HCT116 (cell line): ENCODE measurements around the gene NRXN2. TPM values are rescaled to one million over a fixed set of nuclear protein-coding genes. Genes with fewer than 3 reads are reported as not detected.

ENCODE experiments used
- ATAC-seq: fragments of 200-7000 bp; cut with Tn5 transposase; 2 replicates; pipeline ENCODE4 v1.9.1; 2020; ENCODE audit warnings: mild to moderate bottlenecking, moderate library complexity
- BruUV-seq: library from RNA; stranded (reverse); fragments of 400-500 nt; replicated peaks from 2 replicates; lab custom pipeline; 2021; lab: Mats Ljungman, UMichigan
- CTCF ChIA-PET: fragments of 300-600 bp; sonication (Branson Sonifier 250); formaldehyde crosslinking; loops from one replicate; lab custom pipeline; 2021; ENCODE audit warnings: antibody characterized with exemption; lab: Charles Lee
- POLR2A ChIA-PET: fragments of 300-600, 350-600 bp; sonication (Branson Sonifier 250); formaldehyde crosslinking; loops from one replicate; lab custom pipeline; 2021; ENCODE audit warnings: antibody characterized with exemption; lab: Charles Lee
- RAD21 ChIA-PET, 2 experiments: fragments of 300-600 bp; sonication (Branson Sonifier 250); formaldehyde crosslinking; loops; one replicate each; lab custom pipeline; 2023; ENCODE audit warnings: low total read pairs in 2 of 2; ENCODE audit not compliant: uncharacterized antibody in 2 of 2, unreplicated experiment in 2 of 2, low non-redundant PET in 1 of 2; lab: Charles Lee
- DNase-seq: peaks from one replicate; pipeline ENCODE4 v3.0.0-alpha.2; 2010; ENCODE audit warnings: low read depth, low spot score
- H2AFZ ChIP-seq: fragments of 200-600 bp; shearing (Covaris generic), sonication (generic); 2 replicates; pipeline ENCODE4 v1.6.1; 2017; ENCODE audit warnings: low read depth, mixed run types, mixed read lengths, antibody characterized with exemption, low read length; ENCODE audit not compliant: poor library complexity, severe bottlenecking
- H3K27ac ChIP-seq: 2 replicates; pipeline ENCODE4 v1.5.1; 2012; ENCODE audit warnings: low read depth, low read length
- H3K27me3 ChIP-seq: fragments of 200-600 bp; sonication (generic); 2 replicates; pipeline ENCODE4 v1.6.1; 2016; ENCODE audit warnings: mixed run types, low read length, mixed read lengths; ENCODE audit not compliant: insufficient read depth
- H3K36me3 ChIP-seq, 2 experiments: fragments of 200-500 bp in 1 of 2; fragments of 200-600 bp in 1 of 2; sonication (Bioruptor generic) in 1 of 2; sonication (generic) in 1 of 2; 2 replicates each; pipeline versions ENCODE4 v1.5.1 to v1.6.1; 2014 to 2016; ENCODE audit warnings: low read length in 2 of 2, inconsistent platforms in 1 of 2, mixed read lengths in 1 of 2, mixed run types in 1 of 2; ENCODE audit not compliant: insufficient read depth in 2 of 2, control insufficient read depth in 1 of 2
- H3K4me1 ChIP-seq, 2 experiments: fragments of 200-600 bp in 1 of 2; sonication (generic) in 1 of 2; 2 replicates each; pipeline versions ENCODE4 v1.5.1 to v1.6.1; 2012 to 2017; ENCODE audit warnings: low read length in 2 of 2, inconsistent platforms in 1 of 2, mild to moderate bottlenecking in 1 of 2, mixed read lengths in 1 of 2, mixed run types in 1 of 2, moderate library complexity in 1 of 2; ENCODE audit not compliant: insufficient read depth in 2 of 2, control insufficient read depth in 1 of 2
- H3K4me2 ChIP-seq: fragments of 200-600 bp; sonication (generic); 2 replicates; pipeline ENCODE4 v1.6.1; 2017; ENCODE audit warnings: mixed run types, low read length, mixed read lengths
- H3K4me3 ChIP-seq, 2 experiments: fragments of 200-600 bp in 1 of 2; sonication (generic) in 1 of 2; replicated peaks in 1 of 2; 2 replicates each; pipeline ENCODE4 v1.5.1; 2011 to 2016; ENCODE audit warnings: low read length in 2 of 2, control low read depth in 1 of 2, low read depth in 1 of 2, mild to moderate bottlenecking in 1 of 2, mixed read lengths in 1 of 2, mixed run types in 1 of 2
- H3K79me2 ChIP-seq: fragments of 200-600 bp; sonication (generic); 2 replicates; pipeline ENCODE4 v1.6.1; 2017; ENCODE audit warnings: mild to moderate bottlenecking, mixed run types, low read length, moderate library complexity, mixed read lengths; ENCODE audit not compliant: insufficient read depth
- H3K9ac ChIP-seq: fragments of 200-600 bp; sonication (generic); 2 replicates; pipeline ENCODE4 v1.6.1; 2016; ENCODE audit warnings: low read length, mixed read lengths
- H3K9me2 ChIP-seq: fragments of 200-600 bp; sonication (generic), shearing (Covaris generic); 2 replicates; pipeline ENCODE4 v1.6.1; 2017; ENCODE audit warnings: mixed run types, mild to moderate bottlenecking, moderate library complexity; ENCODE audit not compliant: insufficient read depth
- H3K9me3 ChIP-seq, 2 experiments: fragments of 200-500 bp in 1 of 2; fragments of 200-600 bp in 1 of 2; sonication (Bioruptor generic) in 1 of 2; sonication (generic) in 1 of 2; 2 replicates each; pipeline ENCODE4 v1.6.1; 2014 to 2017; ENCODE audit warnings: low read length in 2 of 2, mixed read lengths in 2 of 2, inconsistent platforms in 1 of 2, low read depth in 1 of 2, mild to moderate bottlenecking in 1 of 2, mixed run types in 1 of 2, moderate library complexity in 1 of 2; ENCODE audit not compliant: control insufficient read depth in 1 of 2, insufficient read depth in 1 of 2
- H4K20me1 ChIP-seq: fragments of 200-600 bp; sonication (generic), shearing (Covaris generic); 2 replicates; pipeline ENCODE4 v1.6.1; 2017; ENCODE audit warnings: mixed run types, mild to moderate bottlenecking, moderate library complexity; ENCODE audit not compliant: insufficient read depth
- ATF3 ChIP-seq: IDR thresholded peaks from 2 replicates; pipeline ENCODE4 v1.6.1; 2012
- CBX3 ChIP-seq: IDR thresholded peaks from 2 replicates; pipeline ENCODE4 v1.6.1; 2012; ENCODE audit warnings: low read depth
- CTCF ChIP-seq, 3 experiments: fragments of 200-600 bp in 1 of 3; sonication (generic) in 1 of 3; IDR thresholded peaks in 2 of 3; conservative IDR thresholded peaks in 1 of 3; 2 replicates each; pipeline ENCODE4 v1.5.1; 2012 to 2017; ENCODE audit warnings: low read depth in 2 of 3, low read length in 2 of 3, antibody characterized with exemption in 1 of 3, borderline replicate concordance in 1 of 3, control low read depth in 1 of 3, mild to moderate bottlenecking in 1 of 3, mixed read lengths in 1 of 3, mixed run types in 1 of 3, moderate library complexity in 1 of 3; ENCODE audit not compliant: insufficient read depth in 1 of 3
- EGR1 ChIP-seq: IDR thresholded peaks from 2 replicates; pipeline ENCODE4 v1.6.1; 2012; ENCODE audit warnings: low read depth
- EZH2phosphoT487 ChIP-seq: fragments of 200-600 bp; IDR thresholded peaks from 2 replicates; pipeline ENCODE4 v1.6.1; 2018; ENCODE audit warnings: antibody characterized with exemption, borderline replicate concordance
- FOSL1 ChIP-seq: IDR thresholded peaks from 2 replicates; pipeline ENCODE4 v1.6.1; 2012; ENCODE audit warnings: low read depth
- POLR2AphosphoS5 ChIP-seq: IDR thresholded peaks from 2 replicates; pipeline ENCODE4 v1.6.1; 2011; ENCODE audit warnings: mild to moderate bottlenecking, low read depth, low read length, moderate library complexity
- REST ChIP-seq: IDR thresholded peaks from 2 replicates; pipeline ENCODE4 v1.6.1; 2012; ENCODE audit warnings: low read depth
- SP1 ChIP-seq: IDR thresholded peaks from 2 replicates; pipeline ENCODE4 v1.6.1; 2012; ENCODE audit warnings: low read depth
- TCF7L2 ChIP-seq: IDR thresholded peaks from 2 replicates; pipeline ENCODE4 v1.7.0; 2011; ENCODE audit warnings: borderline replicate concordance, inconsistent platforms; ENCODE audit not compliant: insufficient read depth, insufficient read length; ENCODE audit errors: extremely low read depth
- YY1 ChIP-seq: IDR thresholded peaks from 2 replicates; pipeline ENCODE4 v1.6.1; 2011; ENCODE audit warnings: low read length, low read depth, moderate library complexity, mild to moderate bottlenecking; ENCODE audit not compliant: insufficient replicate concordance; ENCODE audit errors: extremely low read depth
- ZBTB33 ChIP-seq: IDR thresholded peaks from 2 replicates; pipeline ENCODE4 v1.6.1; 2011; ENCODE audit warnings: mild to moderate bottlenecking, low read length, moderate library complexity; ENCODE audit not compliant: insufficient replicate concordance; ENCODE audit errors: extremely low read depth
- ZFX ChIP-seq: fragments of 450-650 bp; IDR thresholded peaks from 2 replicates; pipeline ENCODE4 v1.6.1; 2017
- ZNF274 ChIP-seq: fragments of 200-500 bp; sonication (Bioruptor generic); IDR thresholded peaks from 2 replicates; pipeline ENCODE4 v1.6.1; 2014; ENCODE audit warnings: mild to moderate bottlenecking, low read depth, low read length, inconsistent platforms
- intact Hi-C: fragments of 100-400 bp; cut with micrococcal nuclease; formaldehyde crosslinking; loops from 2 replicates; pipeline ENCODE4 v1.10.0; 2022
- total RNA-seq: library from RNA; stranded (reverse); gene quantifications from one replicate; pipeline ENCODE4 v1.2.1, GENCODE V29; 2021; ENCODE audit not compliant: unreplicated experiment

NRXN2 gene
- total RNA-seq, 1 experiment from 2014 or later: 1.5 TPM

GRCh38 chr11:64663656-64664055 lies 59.3 kb downstream of the NRXN2 start:
- no peak overlapping the region for H2AFZ ChIP-seq
- H4K20me1 ChIP-seq: no peaks in the 10 kb centered on the region
- no TSS peak for BruUV-seq
- H3K4me2 ChIP-seq: no peak overlapping the region
- intact Hi-C loops: no loop called here
- H3K9me3 ChIP-seq: no peaks in the 10 kb centered on the region
- TF ChIP-seq CBX3: no peak
- TF ChIP-seq POLR2AphosphoS5: no peak
- no peak for TF ChIP-seq YY1
- TF ChIP-seq SP1: no peak
- TF ChIP-seq EZH2phosphoT487: no peak
- TF ChIP-seq ZBTB33: no peak
- no peak for TF ChIP-seq EGR1
- TF ChIP-seq TCF7L2: no peak
- no peak for TF ChIP-seq ZFX
- no peak for TF ChIP-seq FOSL1
- no peak for TF ChIP-seq CTCF (IDR thresholded peaks at IDR 0.05 in 2 of 3, conservative IDR thresholded peaks at IDR 0.05 in 1 of 3; ENCODE audit: borderline replicate concordance in 1 of 3, insufficient read depth in 1 of 3, low read depth in 2 of 3, low read length in 2 of 3)
- no peak for TF ChIP-seq ZNF274
- no peak for TF ChIP-seq REST
- no peak for TF ChIP-seq ATF3
- no peak overlapping the region for H3K27ac ChIP-seq
- no peak for ATAC-seq
- no peaks in the 10 kb centered on the region for H3K9me2 ChIP-seq
- H3K27me3 ChIP-seq: no peaks in the 10 kb centered on the region
- peaks cover 8 to 21% of the 10 kb centered on the region in 2 experiments for H3K4me1 ChIP-seq
- ChIA-PET RAD21 (no interaction called here), POLR2A (no interaction called here), CTCF (no interaction called here)
- no peaks in the 10 kb centered on the region for H3K79me2 ChIP-seq
- no peak overlapping the region for H3K4me3 ChIP-seq
- DNase-seq: no peak
- no peaks in the 10 kb centered on the region for H3K36me3 ChIP-seq
- no peak overlapping the region for H3K9ac ChIP-seq
